HAP-1 (cell line): ENCODE data around the gene ABCD1.

Experiments used
- DNase-seq, 2 experiments: peaks; one replicate each; pipeline ENCODE4 v3.0.0-alpha.2; 2016 to 2020; ENCODE audit warnings: low spot score in 2 of 2
- H3K27me3 ChIP-seq: fragments of 250-450 bp; sonication (Bioruptor Pico); 2 replicates; pipeline ENCODE4 v1.5.1; 2020; ENCODE audit warnings: low read depth, mild to moderate bottlenecking, moderate library complexity
- H3K36me3 ChIP-seq: fragments of 250-450 bp; sonication (Bioruptor Pico); replicated peaks from 2 replicates; pipeline ENCODE4 v1.5.1; 2020; ENCODE audit warnings: mild to moderate bottlenecking
- H3K4me1 ChIP-seq: fragments of 250-450 bp; sonication (Bioruptor Pico); 2 replicates; pipeline ENCODE4 v1.5.1; 2020; ENCODE audit warnings: mild to moderate bottlenecking
- H3K4me3 ChIP-seq: fragments of 250-450 bp; sonication (Bioruptor Pico); 2 replicates; pipeline ENCODE4 v1.5.1; 2020; ENCODE audit warnings: mild to moderate bottlenecking, moderate library complexity
- H3K9me3 ChIP-seq: fragments of 250-450 bp; sonication (Bioruptor Pico); 2 replicates; pipeline ENCODE4 v1.5.1; 2020; ENCODE audit warnings: mild to moderate bottlenecking, moderate library complexity
- in situ Hi-C: fragments of 300-500 bp; cut with MboI; formaldehyde crosslinking; loops from 3 replicates; pipeline ENCODE4 v1.14.3; 2020; ENCODE audit warnings: low sequenced_read_pairs, inconsistent platforms, mixed read lengths

Gene ABCD1

GRCh38 chrX:153769865-153770600 is 45.4 kb downstream of the ABCD1 start:
- Histone ChIP-seq H3K4me1 (no peaks in the 10 kb centered on the region), H3K4me3 (no peak overlapping the region), H3K27me3 (no peaks in the 10 kb centered on the region), H3K9me3 (no peaks in the 10 kb centered on the region), H3K36me3 (no peaks in the 10 kb centered on the region)
- DNase-seq, result peak in 1 of 2 experiments; percentile 7
- in situ Hi-C loops, result no loop called here

GRCh38 chrX:153770601-153771414 is 46.2 kb downstream of the ABCD1 start:
- Histone ChIP-seq H3K9me3 (no peaks in the 10 kb centered on the region), H3K36me3 (no peaks in the 10 kb centered on the region), H3K4me1 (no peaks in the 10 kb centered on the region), H3K27me3 (no peaks in the 10 kb centered on the region), H3K4me3 (no peak overlapping the region)
- DNase-seq, result no peak
- in situ Hi-C loops, result no loop called here

- Histone ChIP-seq H3K27me3 (no peaks in the 10 kb centered on the region), H3K4me3 (no peak overlapping the region), H3K9me3 (no peaks in the 10 kb centered on the region), H3K4me1 (peaks cover under 1% of the 10 kb centered on the region), H3K36me3 (no peaks in the 10 kb centered on the region)
- in situ Hi-C loops, result no loop called here
- peak in 1 of 2 experiments; percentile 7 for DNase-seq
Measured at GRCh38 chrX:153771415-153772315, 47.0 kb downstream of the ABCD1 start.

DNA sequence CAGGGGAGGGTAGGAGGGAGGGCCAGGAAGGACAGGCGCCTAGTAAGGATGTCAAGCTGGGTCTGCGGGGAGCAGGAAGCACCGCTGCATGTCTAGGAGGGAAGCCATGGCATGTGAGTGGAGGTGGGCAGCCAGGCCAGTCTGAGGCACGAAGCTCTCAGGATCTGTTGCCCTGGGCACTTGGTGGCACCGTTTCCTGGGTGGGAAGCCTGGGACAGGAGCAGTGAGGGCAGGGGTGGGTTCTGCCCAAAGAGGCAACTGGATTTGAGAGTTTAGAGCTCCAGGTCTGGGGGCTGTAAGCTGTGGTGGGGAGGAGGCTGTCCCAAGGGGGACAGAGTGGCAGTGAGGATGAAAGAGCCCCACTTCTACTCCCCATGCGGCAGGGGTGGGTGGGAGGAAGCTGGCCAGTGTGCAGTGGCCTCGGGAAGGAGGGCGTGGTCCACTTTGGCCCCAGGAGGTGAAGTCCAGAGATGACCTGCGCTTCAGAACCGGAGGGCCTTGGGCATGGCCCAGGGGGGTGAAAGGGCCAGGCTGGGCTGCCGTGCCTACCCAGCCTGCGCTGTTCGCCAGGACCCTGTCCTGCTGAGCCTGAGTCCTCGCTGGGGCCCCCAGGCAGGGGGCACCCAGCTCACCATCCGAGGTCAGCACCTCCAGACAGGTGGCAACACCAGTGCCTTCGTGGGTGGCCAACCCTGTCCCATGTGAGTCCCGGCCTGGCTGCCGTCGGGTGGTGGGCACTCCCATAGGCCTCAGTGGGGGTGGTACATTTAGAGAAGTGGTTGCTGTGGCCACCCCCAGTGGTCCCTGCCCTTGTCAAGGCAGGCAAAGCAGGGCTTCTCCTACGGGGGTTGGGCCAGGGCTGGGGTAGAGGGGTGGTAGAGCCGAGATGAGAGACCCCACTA is 47.9 kb downstream of the ABCD1 start:
- in situ Hi-C loops, result no loop called here
- no peak overlapping the region for H3K4me3 ChIP-seq
- no peaks in the 10 kb centered on the region for H3K36me3 ChIP-seq
- H3K4me1 ChIP-seq, result peaks cover 4% of the 10 kb centered on the region
- no peaks in the 10 kb centered on the region for H3K27me3 ChIP-seq
- DNase-seq, result peak in 1 of 2 experiments; percentile 8
- H3K9me3 ChIP-seq, result no peaks in the 10 kb centered on the region

GRCh38 chrX:153773218-153773611 is 48.6 kb downstream of the ABCD1 start:
- no peaks in the 10 kb centered on the region for H3K9me3 ChIP-seq
- peaks cover 4% of the 10 kb centered on the region for H3K4me1 ChIP-seq
- no peak for DNase-seq
- in situ Hi-C loops, result no loop called here
- no peaks in the 10 kb centered on the region for H3K36me3 ChIP-seq
- H3K27me3 ChIP-seq, result no peaks in the 10 kb centered on the region
- no peak overlapping the region for H3K4me3 ChIP-seq

- Histone ChIP-seq H3K27me3 (no peaks in the 10 kb centered on the region), H3K9me3 (no peaks in the 10 kb centered on the region), H3K36me3 (no peaks in the 10 kb centered on the region), H3K4me3 (no peak overlapping the region), H3K4me1 (peaks cover 4% of the 10 kb centered on the region)
- in situ Hi-C loops, result no loop called here
- DNase-seq, result no peak
Measured at GRCh38 chrX:153773741-153774575, 49.3 kb downstream of the ABCD1 start.

DNA sequence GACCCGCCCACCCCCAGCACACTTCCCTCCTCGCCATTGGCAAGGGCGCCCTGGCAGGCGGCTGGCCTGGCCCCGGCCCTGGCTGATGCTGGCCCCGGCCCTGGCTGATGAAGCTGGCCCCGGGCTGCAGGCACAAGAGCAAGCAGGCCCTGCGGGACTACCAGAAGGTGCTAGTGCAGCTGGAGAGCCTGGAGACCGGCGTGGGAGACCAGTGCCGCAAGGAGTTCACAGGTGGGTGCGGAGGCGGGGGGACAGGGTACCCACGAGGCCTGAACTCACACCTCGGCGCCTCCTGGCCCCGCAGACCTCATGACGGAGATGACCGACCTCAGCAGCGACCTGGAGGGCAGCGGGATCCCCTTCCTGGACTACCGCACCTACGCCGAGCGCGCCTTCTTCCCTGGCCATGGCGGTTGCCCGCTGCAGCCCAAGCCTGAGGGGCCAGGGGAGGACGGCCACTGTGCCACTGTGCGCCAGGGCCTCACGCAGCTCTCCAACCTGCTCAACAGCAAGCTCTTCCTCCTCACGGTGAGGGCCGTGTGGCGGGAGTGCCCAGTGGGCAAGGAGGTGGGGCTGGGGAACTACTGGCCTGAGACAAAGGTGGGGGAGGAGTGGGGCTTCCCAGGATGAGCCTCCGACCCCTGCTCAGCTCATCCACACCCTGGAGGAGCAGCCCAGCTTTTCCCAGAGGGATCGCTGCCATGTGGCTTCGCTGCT is 50.1 kb downstream of the ABCD1 start:
- in situ Hi-C loops, result no loop called here
- Histone ChIP-seq H3K27me3 (no peaks in the 10 kb centered on the region), H3K4me3 (no peak overlapping the region), H3K36me3 (no peaks in the 10 kb centered on the region), H3K4me1 (peaks cover 4% of the 10 kb centered on the region), H3K9me3 (no peaks in the 10 kb centered on the region)
- DNase-seq, result no peak

GRCh38 chrX:153775293-153776119 is 50.9 kb downstream of the ABCD1 start:
- in situ Hi-C loops, result no loop called here
- peaks cover 4% of the 10 kb centered on the region for H3K4me1 ChIP-seq
- H3K9me3 ChIP-seq, result no peaks in the 10 kb centered on the region
- H3K27me3 ChIP-seq, result no peaks in the 10 kb centered on the region
- no peak for DNase-seq
- no peaks in the 10 kb centered on the region for H3K36me3 ChIP-seq
- H3K4me3 ChIP-seq, result no peak overlapping the region

GRCh38 chrX:153776120-153776599 is 51.5 kb downstream of the ABCD1 start:
- peaks cover 4% of the 10 kb centered on the region for H3K4me1 ChIP-seq
- no peak overlapping the region for H3K4me3 ChIP-seq
- no peaks in the 10 kb centered on the region for H3K36me3 ChIP-seq
- no peaks in the 10 kb centered on the region for H3K27me3 ChIP-seq
- in situ Hi-C loops, result no loop called here
- no peak for DNase-seq
- no peaks in the 10 kb centered on the region for H3K9me3 ChIP-seq

DNA sequence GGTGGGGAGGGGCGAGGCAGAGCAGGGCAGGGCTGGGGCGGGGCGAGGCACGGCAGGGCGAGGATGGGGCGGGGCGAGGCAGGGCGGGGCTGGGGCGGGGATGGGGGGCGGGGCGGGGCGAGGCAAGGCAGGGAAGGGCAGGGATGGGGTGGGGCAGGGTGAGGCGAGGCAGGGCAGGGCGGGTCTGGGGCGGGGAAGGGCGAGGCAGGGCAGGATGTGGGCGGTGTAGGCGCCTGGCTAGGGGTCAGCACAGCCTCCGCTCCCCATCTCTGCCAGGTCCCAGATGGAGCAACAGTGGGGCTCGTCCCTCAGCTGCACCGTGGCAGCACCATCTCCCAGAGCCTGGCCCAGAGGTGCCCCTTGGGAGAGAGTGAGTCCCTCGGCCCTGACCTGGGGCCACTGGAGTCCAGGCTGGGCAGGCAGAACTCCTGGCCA is 52.0 kb downstream of the ABCD1 start:
- H3K4me1 ChIP-seq, result peaks cover 4% of the 10 kb centered on the region
- peak; percentile 25 to 74 for DNase-seq
- H3K36me3 ChIP-seq, result no peaks in the 10 kb centered on the region
- H3K4me3 ChIP-seq, result no peak overlapping the region
- in situ Hi-C loops, result no loop called here
- no peaks in the 10 kb centered on the region for H3K27me3 ChIP-seq
- H3K9me3 ChIP-seq, result no peaks in the 10 kb centered on the region
